Astrocyte of the spinal cord (primary cell): Measurements from ENCODE around the gene PRR30.

ENCODE experiments used
- DNase-seq: peaks from one replicate; pipeline ENCODE4 v3.0.0; 2011; ENCODE audit warnings: low read depth, low spot score
- H3K4me3 ChIP-seq: 2 replicates; pipeline ENCODE4 v1.5.1; 2011; ENCODE audit warnings: low read depth, mild to moderate bottlenecking, low read length, moderate library complexity
- CTCF ChIP-seq: IDR thresholded peaks from 2 replicates; pipeline ENCODE4 v1.5.1; 2012; ENCODE audit warnings: low read depth, mild to moderate bottlenecking, low read length, inconsistent platforms
- in situ Hi-C: cut with HindIII; loops from 2 replicates; pipeline ENCODE4 v1.10.0; 2017; ENCODE audit warnings: low sequenced_read_pairs

Gene PRR30

DNA sequence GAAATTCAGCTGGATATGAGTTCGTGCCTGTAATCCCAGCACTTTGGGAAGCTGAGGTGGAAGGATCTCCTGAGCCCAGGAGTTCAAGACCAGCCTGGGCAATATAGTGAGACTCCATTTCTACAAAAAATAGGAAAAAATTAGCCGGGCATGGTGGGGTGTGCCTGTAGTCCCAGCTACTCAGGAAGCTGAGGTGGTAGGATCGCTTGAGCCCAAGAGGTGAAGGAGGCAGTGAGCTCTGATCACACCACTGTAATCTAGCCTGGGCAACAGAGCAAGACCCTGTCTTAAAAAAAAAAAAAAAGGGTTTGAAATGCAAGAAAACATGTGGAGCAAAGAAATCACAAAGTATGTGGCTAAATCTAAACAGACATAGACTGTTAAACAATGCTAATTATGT, 30.1 kb downstream of the PRR30 start:
- TF ChIP-seq CTCF, result no peak
- in situ Hi-C loops, result loop anchor here (25.0 kb wide), 1 partner anchor 153 kb away; the partner anchor contains the start of gene SLC30A3
- H3K4me3 ChIP-seq, result no peak overlapping the region

DNA sequence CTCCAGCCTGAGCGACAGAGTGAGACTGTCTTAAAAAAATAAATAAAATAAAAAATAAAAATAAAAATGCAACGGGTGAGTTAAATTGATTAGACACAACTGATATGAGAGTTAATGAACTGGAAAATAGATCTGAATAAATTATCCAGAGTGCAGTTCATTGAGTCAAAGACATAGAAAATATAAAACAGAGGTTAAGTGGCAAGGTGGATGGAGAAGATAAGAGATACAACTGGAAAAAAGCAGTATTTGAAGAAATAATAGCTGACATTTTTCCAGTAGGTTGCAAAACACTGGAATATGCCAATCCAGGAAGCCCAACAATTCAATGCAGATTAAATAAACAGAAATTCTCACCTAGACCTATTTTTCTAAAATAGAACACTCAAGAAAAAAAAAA, 31.0 kb downstream of the PRR30 start:
- in situ Hi-C loops, result loop anchor here (25.0 kb wide), 1 partner anchor 154 kb away; the partner anchor contains the start of gene SLC30A3
- H3K4me3 ChIP-seq, result no peak overlapping the region
- DNase-seq, result no peak
- no peak for TF ChIP-seq CTCF

More for the DNA sequence above, 30.1 kb downstream of the PRR30 start:
- DNase-seq, result no peak

DNA sequence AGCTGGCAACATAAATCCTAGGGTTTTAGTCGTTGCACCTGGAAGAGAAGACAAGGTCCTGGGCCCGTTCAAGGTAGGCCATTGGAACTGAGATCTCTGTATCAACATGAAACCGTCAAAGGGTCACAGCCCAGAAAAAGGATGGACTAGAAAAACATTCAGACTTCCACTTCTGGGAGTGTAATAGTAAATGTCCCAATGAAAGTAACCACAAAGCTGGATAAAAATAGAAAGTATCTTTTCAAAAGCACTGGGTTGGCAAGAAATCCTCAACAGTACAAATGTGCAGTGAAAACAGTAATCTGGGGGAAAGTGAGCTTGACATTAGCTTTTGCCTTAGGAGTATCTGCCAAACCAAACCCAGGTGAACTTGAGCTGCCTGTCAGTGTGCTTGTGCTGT, 33.2 kb downstream of the PRR30 start:
- TF ChIP-seq CTCF, result no peak
- in situ Hi-C loops, result loop anchor here (25.0 kb wide), 1 partner anchor 156 kb away; the partner anchor contains the start of gene SLC30A3
- DNase-seq, result no peak
- no peak overlapping the region for H3K4me3 ChIP-seq

DNA sequence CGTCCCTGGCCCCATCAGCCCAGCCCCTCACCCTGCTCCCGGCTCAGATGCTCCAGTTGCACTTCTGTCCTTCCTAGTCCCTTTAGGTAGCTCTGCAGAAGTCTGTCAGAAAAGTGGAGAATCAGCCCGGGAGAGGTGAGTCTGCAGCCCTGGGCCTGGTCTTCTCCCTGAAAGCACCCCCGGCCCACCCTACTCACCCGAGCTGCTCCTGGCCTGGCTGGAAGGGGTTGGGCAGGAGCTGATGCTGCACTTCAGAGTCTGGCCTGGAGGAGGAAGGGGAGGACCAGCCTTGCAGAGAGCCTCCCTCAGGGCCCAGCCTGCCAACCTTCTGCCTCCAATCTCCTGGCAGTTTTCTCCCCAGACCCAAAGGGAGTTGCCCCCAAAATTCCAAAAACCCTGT, 36.9 kb downstream of the PRR30 start:
- TF ChIP-seq CTCF, result no peak
- H3K4me3 ChIP-seq, result no peak overlapping the region
- no peak for DNase-seq
- in situ Hi-C loops, result loop anchor here (25.0 kb wide), 1 partner anchor 160 kb away; the partner anchor contains the start of gene SLC30A3

DNA sequence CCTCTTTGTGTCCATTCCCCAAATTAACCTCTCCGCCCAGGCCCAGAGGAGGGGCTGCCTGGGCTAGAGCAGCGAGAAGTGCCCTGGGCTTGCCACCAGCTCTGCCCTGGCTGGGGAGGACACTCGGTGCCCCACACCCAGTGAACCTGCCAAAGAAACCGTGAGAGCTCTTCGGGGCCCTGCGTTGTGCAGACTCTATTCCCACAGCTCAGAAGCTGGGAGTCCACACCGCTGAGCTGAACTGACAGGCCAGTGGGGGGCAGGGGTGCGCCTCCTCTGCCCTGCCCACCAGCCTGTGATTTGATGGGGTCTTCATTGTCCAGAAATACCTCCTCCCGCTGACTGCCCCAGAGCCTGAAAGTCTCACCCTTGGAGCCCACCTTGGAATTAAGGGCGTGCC, 39.2 kb downstream of the PRR30 start:
- no peak for DNase-seq
- H3K4me3 ChIP-seq, result no peak overlapping the region
- in situ Hi-C loops, result loop anchor here (25.0 kb wide), 1 partner anchor 162 kb away; the partner anchor contains the start of gene SLC30A3
- no peak for TF ChIP-seq CTCF

DNA sequence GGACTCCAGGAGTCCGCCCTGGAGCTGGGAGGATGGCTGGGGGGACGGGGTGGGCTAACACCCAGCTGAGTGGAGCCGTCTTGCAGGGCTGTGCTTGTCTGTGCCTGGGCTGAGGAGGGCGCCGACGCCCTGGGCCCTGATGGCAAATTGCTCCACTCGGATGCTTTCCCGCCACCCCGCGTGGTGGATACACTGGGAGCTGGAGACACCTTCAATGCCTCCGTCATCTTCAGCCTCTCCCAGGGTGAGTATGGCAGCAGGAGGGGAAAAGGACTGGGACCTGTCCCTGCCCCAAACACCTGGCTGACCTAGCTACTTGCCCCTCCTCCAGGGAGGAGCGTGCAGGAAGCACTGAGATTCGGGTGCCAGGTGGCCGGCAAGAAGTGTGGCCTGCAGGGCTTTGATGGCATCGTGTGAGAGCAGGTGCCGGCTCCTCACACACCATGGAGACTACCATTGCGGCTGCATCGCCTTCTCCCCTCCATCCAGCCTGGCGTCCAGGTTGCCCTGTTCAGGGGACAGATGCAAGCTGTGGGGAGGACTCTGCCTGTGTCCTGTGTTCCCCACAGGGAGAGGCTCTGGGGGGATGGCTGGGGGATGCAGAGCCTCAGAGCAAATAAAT, 39.8 kb downstream of the PRR30 start:
- in situ Hi-C loops, result no loop called here
- no peak for DNase-seq
- no peak overlapping the region for H3K4me3 ChIP-seq
- TF ChIP-seq CTCF, result no peak

DNA sequence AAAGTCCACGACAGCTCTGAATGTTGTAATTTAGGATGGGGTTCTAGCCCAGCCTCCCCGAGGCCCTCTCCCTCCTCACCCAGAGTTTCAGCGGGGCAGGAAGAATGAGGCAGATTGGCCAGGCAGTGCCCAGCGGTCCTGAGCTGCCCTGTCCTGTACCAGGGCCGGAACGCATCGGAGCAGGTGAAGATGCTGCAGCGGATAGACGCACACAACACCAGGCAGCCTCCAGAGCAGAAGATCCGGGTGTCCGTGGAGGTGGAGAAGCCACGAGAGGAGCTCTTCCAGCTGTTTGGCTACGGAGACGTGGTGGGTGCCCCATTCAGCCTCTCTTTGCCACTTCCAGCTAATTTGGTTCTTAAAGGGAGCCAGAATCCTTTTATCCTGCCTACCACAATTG, 41.9 kb downstream of the PRR30 start:
- H3K4me3 ChIP-seq, result no peak overlapping the region
- in situ Hi-C loops, result no loop called here
- no peak for TF ChIP-seq CTCF
- DNase-seq, result no peak
